OCI-LY7 (cell line): ENCODE data around the gene S100B. TPM values are rescaled to one million over a fixed set of nuclear protein-coding genes. Genes with fewer than 3 reads are reported as not detected.
A peak's percentile ranks its signal among the peaks of the same experiment; 100 is the strongest.

ENCODE experiments used
- BruUV-seq: library from RNA; stranded (reverse); fragments of 400-500 nt; replicated peaks from 2 replicates; lab custom pipeline; 2021; lab: Mats Ljungman, UMichigan
- CTCF ChIA-PET: fragments of 300-600 bp; sonication (Branson Sonifier 250); formaldehyde crosslinking; loops from one replicate; lab custom pipeline; 2022; ENCODE audit warnings: antibody characterized with exemption; ENCODE audit not compliant: unreplicated experiment; lab: Charles Lee
- POLR2A ChIA-PET: fragments of 300-600 bp; sonication (Branson Sonifier 250); formaldehyde crosslinking; loops from one replicate; lab custom pipeline; 2022; ENCODE audit warnings: antibody characterized with exemption; lab: Charles Lee
- DNase-seq: peaks from one replicate; pipeline ENCODE4 v3.0.0-alpha.2; 2015; ENCODE audit warnings: low spot score
- H2AFZ ChIP-seq: fragments of 200-600 bp; sonication (generic), shearing (Covaris generic); 2 replicates; pipeline ENCODE4 v1.6.1; 2014; ENCODE audit warnings: mild to moderate bottlenecking, antibody characterized with exemption, low read length, moderate library complexity
- H3K27ac ChIP-seq: fragments of 200-600 bp; sonication (generic); 2 replicates; pipeline ENCODE4 v1.5.1; 2014; ENCODE audit warnings: mixed run types, low read depth, mild to moderate bottlenecking, moderate library complexity, low read length, inconsistent platforms; ENCODE audit not compliant: poor library complexity, severe bottlenecking
- H3K36me3 ChIP-seq: fragments of 200-600 bp; sonication (generic); 2 replicates; pipeline ENCODE4 v1.6.1; 2014; ENCODE audit warnings: mild to moderate bottlenecking, antibody characterized with exemption, low read length, moderate library complexity, mixed read lengths; ENCODE audit not compliant: insufficient read depth
- H3K4me1 ChIP-seq: fragments of 200-600 bp; sonication (generic); 2 replicates; pipeline ENCODE4 v1.5.1; 2014; ENCODE audit warnings: mild to moderate bottlenecking, low read length; ENCODE audit not compliant: insufficient read depth, poor library complexity, severe bottlenecking
- H3K4me2 ChIP-seq: fragments of 200-600 bp; sonication (generic); 2 replicates; pipeline ENCODE4 v1.6.1; 2014; ENCODE audit warnings: mild to moderate bottlenecking, low read length
- H3K4me3 ChIP-seq: fragments of 200-600 bp; sonication (generic); 2 replicates; pipeline ENCODE4 v1.5.1; 2014; ENCODE audit warnings: mild to moderate bottlenecking, low read depth, low read length; ENCODE audit not compliant: poor library complexity, severe bottlenecking
- H3K79me2 ChIP-seq: fragments of 200-600 bp; sonication (generic); 2 replicates; pipeline ENCODE4 v1.6.1; 2016; ENCODE audit warnings: low read depth, mild to moderate bottlenecking, low read length, moderate library complexity, mixed read lengths; ENCODE audit not compliant: insufficient read depth
- H3K9me2 ChIP-seq: fragments of 200-600 bp; sonication (generic); 2 replicates; pipeline ENCODE4 v1.6.1; 2016; ENCODE audit warnings: mild to moderate bottlenecking, low read length, mixed read lengths; ENCODE audit not compliant: insufficient read depth
- H3K9me3 ChIP-seq: fragments of 200-600 bp; sonication (generic); 2 replicates; pipeline ENCODE4 v1.6.1; 2014; ENCODE audit warnings: mild to moderate bottlenecking, mixed run types, low read length, mixed read lengths
- H4K20me1 ChIP-seq: fragments of 200-600 bp; sonication (generic); 2 replicates; pipeline ENCODE4 v1.6.1; 2014; ENCODE audit warnings: mild to moderate bottlenecking, antibody characterized with exemption, low read length, moderate library complexity, mixed read lengths; ENCODE audit not compliant: insufficient read depth
- CTCF ChIP-seq: fragments of 200-600 bp; sonication (generic); conservative IDR thresholded peaks from 2 replicates; pipeline ENCODE4 v1.5.1; 2014; ENCODE audit warnings: mild to moderate bottlenecking, antibody characterized with exemption, low read length, moderate library complexity, mixed read lengths
- EZH2phosphoT487 ChIP-seq: fragments of 200-600 bp; sonication (generic); IDR thresholded peaks from 2 replicates; pipeline ENCODE4 v1.6.1; 2018; ENCODE audit warnings: low read depth, borderline replicate concordance, mild to moderate bottlenecking, mixed run types, antibody characterized with exemption, low read length, moderate library complexity, mixed read lengths
- intact Hi-C: fragments of 100-400 bp; cut with micrococcal nuclease; formaldehyde crosslinking; loops from one replicate; pipeline ENCODE4 v1.10.0; 2022; ENCODE audit not compliant: unreplicated experiment
- total RNA-seq, 2 experiments: library from RNA; depleted of rRNA in 1 of 2; stranded (reverse); fragments of >200 nt in 1 of 2; shearing (Covaris generic) in 1 of 2; gene quantifications; 2 replicates each; pipeline ENCODE4 v1.2.3, GENCODE V29; 2014 to 2022

S100B gene
- total RNA-seq, 2 experiments from 2014 or later: not detected

- no peaks in the 10 kb centered on the region for H3K79me2 ChIP-seq
Measured at GRCh38 chr21:46636181-46636512, 31.3 kb upstream of the S100B start.

GRCh38 chr21:46635324-46636180 lies 30.7 kb upstream of the S100B start, which contains the start of gene PRMT2:
Gene PRMT2 (plus strand): TSS chr21:46635674. CDS start chr21:46636952, 1,278 bp downstream.
- Histone ChIP-seq H3K4me1 (peaks cover 20% of the 10 kb centered on the region), H3K79me2 (no peaks in the 10 kb centered on the region), H3K36me3 (no peaks in the 10 kb centered on the region), H3K9me2 (no peaks in the 10 kb centered on the region), H2AFZ (peak within 1 kb of the TSS; percentile 90), H4K20me1 (no peaks in the 10 kb centered on the region), H3K9me3 (no peaks in the 10 kb centered on the region), H3K27ac (peak within 1 kb of the TSS; percentile 70), H3K4me3 (peak within 1 kb of the TSS; percentile 79), H3K4me2 (peak within 1 kb of the TSS; percentile 82)
- peak; percentile 25; the same call in 1 of the 2 replicates for TF ChIP-seq CTCF
- no peak for TF ChIP-seq EZH2phosphoT487
- POLR2A ChIA-PET: interaction anchor here (0.6 to 1.8 kb wide), 7 partner anchors 14 to 279 kb away, joined by 3 to 11 read pairs (median 5); partner anchors contain the start of gene DIP2A
- CTCF ChIA-PET: no interaction called here
- peak; percentile 97 for DNase-seq
- BruUV-seq: no TSS peak
- intact Hi-C loops: no loop called here

More at GRCh38 chr21:46636181-46636512, 31.3 kb upstream of the S100B start:
- peak overlapping the region; percentile 90; the same call in 1 of the 2 replicates for H2AFZ ChIP-seq
- no peak overlapping the region for H3K27ac ChIP-seq
- H3K4me3 ChIP-seq: peak overlapping the region; percentile 79
- no peaks in the 10 kb centered on the region for H3K9me3 ChIP-seq
- TF ChIP-seq EZH2phosphoT487: no peak
- TF ChIP-seq CTCF: no peak
- intact Hi-C loops: no loop called here
- peaks cover 20% of the 10 kb centered on the region for H3K4me1 ChIP-seq
- ChIA-PET CTCF (no interaction called here), POLR2A (interaction anchor here (0.7 kb wide), 1 partner anchor 302 kb away, joined by 3 read pairs; no protein-coding TSS in a partner anchor)
- no peaks in the 10 kb centered on the region for H4K20me1 ChIP-seq
- no TSS peak for BruUV-seq
- H3K36me3 ChIP-seq: 0 out of 2 replicates have a peak, but pooled peaks cover 4% of the 10 kb centered on the region
- H3K4me2 ChIP-seq: peak overlapping the region; percentile 79
- no peak for DNase-seq
- H3K9me2 ChIP-seq: no peaks in the 10 kb centered on the region
